HL-60 (cell line): ENCODE results near the gene CTIF.

Experiments used
- CTCF ChIP-seq: IDR thresholded peaks from one replicate; pipeline ENCODE4 v1.5.1; 2011; ENCODE audit warnings: low read length, control low read depth, inconsistent platforms; ENCODE audit not compliant: insufficient read depth
- REST ChIP-seq: IDR thresholded peaks from 2 replicates; pipeline ENCODE4 v1.6.1; 2012; ENCODE audit warnings: low read depth; ENCODE audit not compliant: insufficient replicate concordance

- TF ChIP-seq CTCF: no peak
- TF ChIP-seq REST: no peak
Observed at GRCh38 chr18:48874233-48874632, 335.4 kb downstream of the CTIF start.
